HepG2 (cell line): ENCODE measurements around the gene EPS8L3. TPM values are rescaled to one million over a fixed set of nuclear protein-coding genes. Genes with fewer than 3 reads are reported as not detected.
A peak's percentile ranks its signal among the peaks of the same experiment; 100 is the strongest.
"Not testable (repeated sequence)": the region's sequence is repeated elsewhere in the genome, so short reads cannot be mapped to it uniquely, and the experiment has no call there.

ENCODE experiments used
- ATAC-seq: fragments of 200-7000 bp; cut with Tn5 transposase; 3 replicates; pipeline ENCODE4 v1.9.1; 2020; ENCODE audit warnings: mild to moderate bottlenecking, moderate library complexity
- BruUV-seq: library from RNA; stranded (reverse); fragments of 400-500 nt; replicated peaks from 2 replicates; lab custom pipeline; 2021; lab: Mats Ljungman, UMichigan
- CTCF ChIA-PET: fragments of 300-600 bp; formaldehyde crosslinking; extraction: SDS; loops from one replicate; lab custom pipeline; 2021; ENCODE audit warnings: low total read pairs, inconsistent platforms, low intra/inter-chr PET ratio; lab: Yijun Ruan, JAX
- POLR2A ChIA-PET: fragments of 350-600 bp; sonication (Branson Sonifier 250); formaldehyde crosslinking; loops from one replicate; lab custom pipeline; 2020; ENCODE audit warnings: antibody characterized with exemption, inconsistent platforms; lab: Yijun Ruan, JAX
- DNase-seq: peaks from one replicate; pipeline ENCODE4 v3.0.0-alpha.2; 2015; ENCODE audit warnings: low spot score
- FAIRE-seq: peaks from 3 replicates; lab custom pipeline; 2011; peaks lifted over from hg19 to GRCh38; lab: Jason Lieb, UNC
- H2AFZ ChIP-seq: one replicate; pipeline ENCODE4 v1.6.1; 2011; ENCODE audit warnings: low read length, inconsistent platforms
- H3K27ac ChIP-seq: fragments of 300-600 bp; 3 replicates; pipeline ENCODE4 v1.8.0; 2011; ENCODE audit warnings: mixed run types, mild to moderate bottlenecking, mixed read lengths, low read length, inconsistent platforms; ENCODE audit not compliant: insufficient read depth; ENCODE audit errors: extremely low read length
- H3K27me3 ChIP-seq, 2 experiments: fragments of 200-600 bp in 1 of 2; 2 replicates in 1 of 2; 3 replicates in 1 of 2; pipeline versions ENCODE4 v1.6.0 to v1.8.0; 2011; ENCODE audit warnings: low read length in 2 of 2, mild to moderate bottlenecking in 2 of 2, moderate library complexity in 2 of 2, inconsistent platforms in 1 of 2; ENCODE audit not compliant: insufficient read depth in 2 of 2, control insufficient read depth in 1 of 2
- H3K36me3 ChIP-seq, 2 experiments: fragments of 200-600 bp in 1 of 2; replicated peaks in 1 of 2; 2 replicates in 1 of 2; 3 replicates in 1 of 2; pipeline versions ENCODE4 v1.5.1 to v1.8.0; 2011; ENCODE audit warnings: low read length in 2 of 2, inconsistent platforms in 1 of 2; ENCODE audit not compliant: insufficient read depth in 2 of 2, control insufficient read depth in 1 of 2
- H3K4me1 ChIP-seq: 2 replicates; pipeline ENCODE4 v1.5.1; 2012; ENCODE audit warnings: low read length, inconsistent platforms; ENCODE audit not compliant: insufficient read depth
- H3K4me2 ChIP-seq: 2 replicates; pipeline ENCODE4 v1.6.0; 2011; ENCODE audit warnings: low read depth, low read length, inconsistent platforms
- H3K4me3 ChIP-seq, 3 experiments: fragments of 200-600 bp in 1 of 3; sonication (generic), shearing (Covaris generic) in 1 of 3; replicated peaks in 1 of 3; 2 replicates each; pipeline ENCODE4 v1.5.1; 2011 to 2016; ENCODE audit warnings: low read length in 3 of 3, inconsistent platforms in 2 of 3, low read depth in 2 of 3, mild to moderate bottlenecking in 2 of 3, control low read depth in 1 of 3, mixed read lengths in 1 of 3; ENCODE audit not compliant: insufficient read depth in 1 of 3
- H3K79me2 ChIP-seq: one replicate; pipeline ENCODE4 v1.6.1; 2011; ENCODE audit warnings: low read length, inconsistent platforms; ENCODE audit not compliant: insufficient read depth
- H3K9ac ChIP-seq: 2 replicates; pipeline ENCODE4 v1.6.0; 2011; ENCODE audit warnings: mild to moderate bottlenecking, low read depth, low read length, inconsistent platforms; ENCODE audit not compliant: insufficient read depth
- H3K9me3 ChIP-seq: 2 replicates; pipeline ENCODE4 v1.5.1; 2012; ENCODE audit warnings: mild to moderate bottlenecking, low read length
- H4K20me1 ChIP-seq: 2 replicates; pipeline ENCODE4 v1.6.0; 2011; ENCODE audit warnings: inconsistent platforms, mild to moderate bottlenecking, low read length, moderate library complexity; ENCODE audit not compliant: insufficient read depth
- AGO2 ChIP-seq: fragments of 200-400 bp; formaldehyde crosslinking; optimal IDR thresholded peaks from 2 replicates; pipeline ENCODE3; 2017; ENCODE audit warnings: mild to moderate bottlenecking, low read depth, low read length, moderate library complexity
- ZBTB21 ChIP-seq: sonication (generic); formaldehyde crosslinking; IDR thresholded peaks from 2 replicates; pipeline ENCODE4 v1.4.0; 2020; ENCODE audit warnings: missing genetic modification reagents
- WGBS: methylation state at CpG from one replicate; pipeline ENCODE4 v1.1.6; 2017; ENCODE audit warnings: low lambda C conversion rate; 5-methylcytosine and 5-hydroxymethylcytosine counted together
- in situ Hi-C: cut with HindIII; loops from 2 replicates; pipeline ENCODE4 v1.10.0; 2017; ENCODE audit warnings: low pct_unique_long_range_greater_than_20kb; ENCODE audit not compliant: extremely low pct_ligation_motif_present
- intact Hi-C: fragments of 100-400 bp; cut with micrococcal nuclease; formaldehyde crosslinking; loops from one replicate; pipeline ENCODE4 v1.10.0; 2022; ENCODE audit not compliant: unreplicated experiment
- polyA plus RNA-seq, 8 experiments: library from polyadenylated mRNA; depleted of rRNA in 3 of 8; stranded (reverse) in 7 of 8; unstranded in 1 of 8; fragments of >200 nt; fragmentation: Illumina TruSeq in 4 of 8; extraction: Trizol in 4 of 8; gene quantifications; 2 replicates each; pipeline versions ENCODE4 v1.2.1 to v1.2.3, GENCODE V29; 2011 to 2016; ENCODE audit warnings: low read depth in 4 of 8, missing spikeins in 1 of 8, mixed read lengths in 1 of 8; ENCODE audit not compliant: insufficient read depth in 1 of 8
- total RNA-seq, 5 experiments: library from RNA; depleted of rRNA; stranded (reverse); fragments of >200 nt; fragmentation: Illumina TruSeq; extraction: Trizol; gene quantifications; 2 replicates each; pipeline ENCODE4 v1.2.3, GENCODE V29; 2016; ENCODE audit warnings: low read depth in 1 of 5

The EPS8L3 gene
- total and polyA plus RNA-seq, 2 of the 13 experiments (the other 11 are each of a cell fraction or from before 2014, with no cell fraction given), result 18.2 to 106 TPM

GRCh38 chr1:109756848-109757521 lies 6.7 kb downstream of the EPS8L3 start:
- FAIRE-seq (no peak), ATAC-seq (no peak), DNase-seq (no peak)
- 94% methylated on average over 7 of the region's 7 CpGs for WGBS
- POLR2A ChIA-PET, result no interaction called here
- Histone ChIP-seq H3K4me3 (no peak overlapping the region), H3K79me2 (peaks cover 6% of the 10 kb centered on the region), H2AFZ (no peak overlapping the region), H3K27me3 (no peaks in the 10 kb centered on the region), H3K4me2 (no peak overlapping the region), H4K20me1 (no peaks in the 10 kb centered on the region), H3K4me1 (peaks cover 26% of the 10 kb centered on the region), H3K27ac (no peak overlapping the region), H3K36me3 (peaks cover 10 to 38% of the 10 kb centered on the region in 2 experiments; a peak in 4 of 5 replicates), H3K9me3 (no peaks in the 10 kb centered on the region), H3K9ac (no peak overlapping the region)
- no TSS peak for BruUV-seq
- intact Hi-C loops (no loop called here), in situ Hi-C loops (no loop called here)
- TF ChIP-seq ZBTB21, result no peak
- TF ChIP-seq AGO2, result peak; percentile 37
- CTCF ChIA-PET, result no interaction called here

DNA sequence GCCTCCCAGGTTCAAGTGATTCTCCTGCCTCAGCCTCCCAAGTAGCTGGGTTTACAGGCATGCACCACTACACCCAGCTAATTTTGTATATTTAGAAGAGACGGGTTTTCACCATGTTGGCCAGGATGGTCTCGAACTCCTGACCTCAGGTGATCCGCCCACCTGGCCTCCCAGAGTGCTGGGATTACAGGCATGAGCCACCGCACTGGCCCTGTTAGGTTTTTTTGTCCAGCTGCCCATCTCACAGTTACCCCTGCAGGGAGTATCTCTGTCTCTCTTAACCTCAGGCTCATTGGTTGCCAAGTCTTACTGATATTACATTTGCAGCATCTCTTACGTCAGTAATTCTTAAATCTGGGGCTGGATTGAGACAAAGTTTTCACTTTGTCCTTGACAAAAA lies 7.4 kb downstream of the EPS8L3 start:
- POLR2A ChIA-PET, BruUV-seq, H3K27me3 ChIP-seq, FAIRE-seq, in situ Hi-C loops, intact Hi-C loops, CTCF ChIA-PET, H4K20me1 ChIP-seq, H3K4me3 ChIP-seq, H3K9me3 ChIP-seq, H3K79me2 ChIP-seq, DNase-seq, ATAC-seq, H3K4me2 ChIP-seq, H2AFZ ChIP-seq, H3K27ac ChIP-seq, H3K9ac ChIP-seq: not testable (repeated sequence)
- 98% methylated on average over 5 of the region's 5 CpGs for WGBS
- Histone ChIP-seq H3K36me3 (peaks cover 10 to 38% of the 10 kb centered on the region in 2 experiments; a peak in 4 of 5 replicates), H3K4me1 (peaks cover 19% of the 10 kb centered on the region)
